Liver (tissue), 9 donors: Measurements from ENCODE around the gene CNNM2. TPM values are rescaled to one million over a fixed set of nuclear protein-coding genes. Genes with fewer than 3 reads are reported as not detected.

Experiments
- DNase-seq: peaks from one replicate; pipeline ENCODE4 v3.0.0-alpha.2; 2017; ENCODE audit warnings: low spot score
- H3K27ac ChIP-seq, 2 donors: one replicate each; pipeline ENCODE4 v1.7.0; 2013; ENCODE audit warnings: inconsistent platforms in 2 of 2, low read length in 2 of 2, control low read depth in 1 of 2, low read depth in 1 of 2, mild to moderate bottlenecking in 1 of 2
- H3K27me3 ChIP-seq, 4 donors: one replicate each; pipeline versions ENCODE4 v1.6.1 to v1.7.0; 2013; ENCODE audit warnings: low read length in 3 of 4, inconsistent platforms in 1 of 4, mild to moderate bottlenecking in 1 of 4, moderate library complexity in 1 of 4; ENCODE audit not compliant: control insufficient read depth in 4 of 4, insufficient read depth in 4 of 4
- H3K36me3 ChIP-seq, 4 donors: one replicate each; pipeline versions ENCODE4 v1.6.1 to v1.7.0; 2013; ENCODE audit warnings: low read length in 3 of 4, mild to moderate bottlenecking in 3 of 4, low read depth in 1 of 4, moderate library complexity in 1 of 4; ENCODE audit not compliant: control insufficient read depth in 4 of 4, insufficient read depth in 3 of 4
- H3K4me1 ChIP-seq, 4 donors: one replicate each; pipeline versions ENCODE4 v1.6.1 to v1.7.0; 2013; ENCODE audit warnings: low read length in 3 of 4, mild to moderate bottlenecking in 3 of 4, moderate library complexity in 1 of 4; ENCODE audit not compliant: control insufficient read depth in 4 of 4, insufficient read depth in 4 of 4
- H3K4me3 ChIP-seq, 3 donors: one replicate each; pipeline versions ENCODE4 v1.6.1 to v1.7.0; 2013; ENCODE audit warnings: low read length in 3 of 3, control low read depth in 1 of 3, low read depth in 1 of 3, mild to moderate bottlenecking in 1 of 3
- H3K9ac ChIP-seq, 2 donors: one replicate each; pipeline ENCODE4 v1.7.0; 2013; ENCODE audit warnings: low read length in 2 of 2, mild to moderate bottlenecking in 2 of 2, moderate library complexity in 2 of 2, control low read depth in 1 of 2, low read depth in 1 of 2
- H3K9me3 ChIP-seq, 4 donors: one replicate each; pipeline versions ENCODE4 v1.6.1 to v1.7.0; 2013; ENCODE audit warnings: low read length in 3 of 4; ENCODE audit not compliant: control insufficient read depth in 4 of 4
- ATF3 ChIP-seq: IDR thresholded peaks from 2 replicates; pipeline ENCODE4 v1.6.1; 2016; ENCODE audit warnings: antibody characterized with exemption
- CTCF ChIP-seq: fragments of 150-350 bp; IDR thresholded peaks from 2 replicates; pipeline ENCODE4 v1.5.1; 2017; ENCODE audit warnings: improper control_type of control experiment, low read depth, low read length; ENCODE audit not compliant: missing input control
- EGR1 ChIP-seq, 2 donors: IDR thresholded peaks; 2 replicates each; pipeline ENCODE4 v1.6.1; 2016 to 2018; ENCODE audit warnings: antibody characterized with exemption in 2 of 2, low read depth in 2 of 2
- FOXA1 ChIP-seq: IDR thresholded peaks from 2 replicates; pipeline ENCODE4 v1.6.1; 2016; ENCODE audit warnings: antibody characterized with exemption
- FOXA2 ChIP-seq: IDR thresholded peaks from 2 replicates; pipeline ENCODE4 v1.6.1; 2016; ENCODE audit warnings: antibody characterized with exemption
- HNF4A ChIP-seq, 2 donors: conservative IDR thresholded peaks; 2 replicates each; pipeline ENCODE4 v1.6.1; 2016; ENCODE audit warnings: antibody characterized with exemption in 2 of 2, mild to moderate bottlenecking in 2 of 2
- HNF4G ChIP-seq: IDR thresholded peaks from 2 replicates; pipeline ENCODE4 v1.6.1; 2016; ENCODE audit warnings: antibody characterized with exemption
- JUND ChIP-seq, 2 donors: IDR thresholded peaks; 2 replicates each; pipeline ENCODE4 v1.6.1; 2016; ENCODE audit warnings: antibody characterized with exemption in 2 of 2
- MAX ChIP-seq: IDR thresholded peaks from 2 replicates; pipeline ENCODE4 v1.6.1; 2016; ENCODE audit warnings: antibody characterized with exemption
- NR2F2 ChIP-seq: IDR thresholded peaks from 2 replicates; pipeline ENCODE4 v1.6.1; 2016; ENCODE audit warnings: antibody characterized with exemption
- RAD21 ChIP-seq, 2 donors: IDR thresholded peaks; 2 replicates each; pipeline ENCODE4 v1.6.1; 2016; ENCODE audit warnings: antibody characterized with exemption in 2 of 2, mild to moderate bottlenecking in 2 of 2
- REST ChIP-seq: IDR thresholded peaks from 2 replicates; pipeline ENCODE4 v1.6.1; 2016; ENCODE audit warnings: antibody characterized with exemption, mild to moderate bottlenecking
- SP1 ChIP-seq: IDR thresholded peaks from 2 replicates; pipeline ENCODE4 v1.6.1; 2018; ENCODE audit warnings: antibody characterized with exemption, mild to moderate bottlenecking
- TAF1 ChIP-seq: conservative IDR thresholded peaks from 2 replicates; pipeline ENCODE4 v1.6.1; 2016; ENCODE audit warnings: antibody characterized with exemption, mild to moderate bottlenecking
- YY1 ChIP-seq: IDR thresholded peaks from 2 replicates; pipeline ENCODE4 v1.6.1; 2016; ENCODE audit warnings: antibody characterized with exemption, mild to moderate bottlenecking
- ZBTB33 ChIP-seq: IDR thresholded peaks from 2 replicates; pipeline ENCODE4 v1.6.1; 2016; ENCODE audit warnings: antibody characterized with exemption
- WGBS: extraction: QIAGEN DNeasy Blood & Tissue Kit; methylation state at CpG from one replicate; pipeline ENCODE4 v1.1.7; 2013; 5-methylcytosine and 5-hydroxymethylcytosine counted together
- polyA plus RNA-seq, 2 donors: library from polyadenylated mRNA; stranded (reverse) in 1 of 2; unstranded in 1 of 2; fragments of 200-250 nt in 1 of 2; fragments of >200 nt in 1 of 2; fragmentation: Nextera tagmentation in 1 of 2; extraction: Ambion mirVana in 1 of 2; gene quantifications; one replicate each; pipeline versions ENCODE4 v1.2.1 to v1.2.3, GENCODE V29; 2013 to 2015
- total RNA-seq, 2 donors: library from RNA; depleted of rRNA; stranded (reverse); fragments of >200 nt; gene quantifications; one replicate each; pipeline ENCODE4 v1.2.3, GENCODE V29; 2014
- donor health status: healthy.
- donor health status: healthy.
- donor health status: healthy.
- donor health status: healthy.
- donor health status: healthy.

Gene CNNM2
- total and polyA plus RNA-seq, 4 donors: 2.0 to 10.8 (median 6.9) TPM

GRCh38 chr10:103080891-103081581, 162.9 kb downstream of the CNNM2 start:
- H3K36me3 ChIP-seq: peaks cover 0 to 32% (median 21%) of the 10 kb centered on the region in 4 donors
- H3K4me3 ChIP-seq: no peak overlapping the region
- no peaks in the 10 kb centered on the region for H3K4me1 ChIP-seq
- no peaks in the 10 kb centered on the region for H3K27me3 ChIP-seq
- no peak overlapping the region for H3K9ac ChIP-seq
- no peaks in the 10 kb centered on the region for H3K9me3 ChIP-seq
- DNase-seq: no peak
- WGBS: 94% methylated on average over 4 of the region's 4 CpGs
- no peak for TF ChIP-seq REST
- no peak for TF ChIP-seq FOXA2
- no peak for TF ChIP-seq YY1
- TF ChIP-seq CTCF: no peak
- no peak for TF ChIP-seq RAD21 (IDR thresholded peaks at IDR 0.05)
- no peak for TF ChIP-seq ATF3
- TF ChIP-seq HNF4G: no peak
- no peak for TF ChIP-seq MAX
- TF ChIP-seq FOXA1: no peak
- no peak for TF ChIP-seq ZBTB33
- TF ChIP-seq JUND (IDR thresholded peaks at IDR 0.05): no peak
- TF ChIP-seq EGR1 (IDR thresholded peaks at IDR 0.05; ENCODE audit: low read depth in 2 of 2): no peak
- no peak for TF ChIP-seq TAF1
- no peak for TF ChIP-seq SP1
- TF ChIP-seq HNF4A (conservative IDR thresholded peaks at IDR 0.05): no peak
- H3K27ac ChIP-seq: no peak overlapping the region

- no peak overlapping the region for H3K9ac ChIP-seq
- H3K36me3 ChIP-seq: peaks cover 0 to 24% (median 16%) of the 10 kb centered on the region in 4 donors
- no peaks in the 10 kb centered on the region for H3K9me3 ChIP-seq
- H3K27me3 ChIP-seq: no peaks in the 10 kb centered on the region
- no peak overlapping the region for H3K27ac ChIP-seq
- WGBS: 100% methylated on average over 1 of the region's 1 CpG
- no peaks in the 10 kb centered on the region for H3K4me1 ChIP-seq
- no peak for TF ChIP-seq NR2F2
- DNase-seq: no peak
- H3K4me3 ChIP-seq: no peak overlapping the region
These were observed 164.6 kb downstream of the CNNM2 start for GRCh38 chr10:103082683-103083082.
